Measurements from ENCODE around the gene PDE4D.
"Not testable (repeated sequence)": the region's sequence is repeated elsewhere in the genome, so short reads cannot be mapped to it uniquely, and the experiment has no call there.

Gene PDE4D

DNA sequence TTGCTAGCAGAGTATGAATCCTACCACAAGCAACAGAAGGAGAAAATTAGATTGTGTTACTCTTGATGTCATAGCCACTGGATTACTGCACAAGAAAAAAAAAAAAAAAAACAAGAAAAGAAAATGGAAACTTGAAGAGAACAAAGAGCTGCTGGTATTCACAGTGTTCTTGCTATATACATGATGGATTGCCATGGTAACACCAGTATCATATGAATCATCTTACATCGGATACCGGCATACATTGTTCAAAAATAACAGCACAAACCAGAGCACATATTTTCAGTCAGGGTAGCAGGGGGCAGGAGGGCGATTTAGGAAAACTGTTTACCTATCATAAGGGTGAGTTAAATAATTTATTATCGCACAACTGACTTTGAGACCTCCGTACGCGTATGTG, 472.9 kb downstream of the PDE4D start:
- TF ChIP-seq, protein P1, sequence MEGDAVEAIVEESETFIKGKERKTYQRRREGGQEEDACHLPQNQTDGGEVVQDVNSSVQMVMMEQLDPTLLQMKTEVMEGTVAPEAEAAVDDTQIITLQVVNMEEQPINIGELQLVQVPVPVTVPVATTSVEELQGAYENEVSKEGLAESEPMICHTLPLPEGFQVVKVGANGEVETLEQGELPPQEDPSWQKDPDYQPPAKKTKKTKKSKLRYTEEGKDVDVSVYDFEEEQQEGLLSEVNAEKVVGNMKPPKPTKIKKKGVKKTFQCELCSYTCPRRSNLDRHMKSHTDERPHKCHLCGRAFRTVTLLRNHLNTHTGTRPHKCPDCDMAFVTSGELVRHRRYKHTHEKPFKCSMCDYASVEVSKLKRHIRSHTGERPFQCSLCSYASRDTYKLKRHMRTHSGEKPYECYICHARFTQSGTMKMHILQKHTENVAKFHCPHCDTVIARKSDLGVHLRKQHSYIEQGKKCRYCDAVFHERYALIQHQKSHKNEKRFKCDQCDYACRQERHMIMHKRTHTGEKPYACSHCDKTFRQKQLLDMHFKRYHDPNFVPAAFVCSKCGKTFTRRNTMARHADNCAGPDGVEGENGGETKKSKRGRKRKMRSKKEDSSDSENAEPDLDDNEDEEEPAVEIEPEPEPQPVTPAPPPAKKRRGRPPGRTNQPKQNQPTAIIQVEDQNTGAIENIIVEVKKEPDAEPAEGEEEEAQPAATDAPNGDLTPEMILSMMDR (IDR thresholded peaks at IDR 0.05; ENCODE audit: insufficient read depth, low read length, poor library complexity, severe bottlenecking): no peak
- no peak for DNase-seq (ENCODE audit: extremely low read depth, insufficient read length)

DNA sequence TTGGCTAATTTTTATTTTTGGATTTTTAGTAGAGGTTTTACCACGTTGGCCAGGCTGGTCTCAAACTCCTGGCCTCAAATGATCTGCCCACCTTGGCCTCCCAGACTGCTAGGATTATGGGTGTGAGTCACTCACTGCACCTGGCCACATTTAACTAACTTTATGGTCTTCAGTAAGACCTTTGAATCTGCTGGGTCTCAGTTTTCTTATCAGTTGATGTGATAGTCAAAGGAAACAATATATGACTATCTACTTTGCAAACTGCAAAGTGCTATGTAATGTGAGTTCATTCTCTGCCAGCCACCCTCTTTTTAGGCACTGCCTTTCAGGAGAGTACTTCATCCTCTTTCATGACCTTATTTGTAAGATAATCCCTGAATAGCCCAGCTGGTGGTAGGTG, 474.7 kb downstream of the PDE4D start:
- no peak for DNase-seq (ENCODE audit: extremely low read depth, insufficient read length)
- H3K27me3 ChIP-seq (replicated peaks; ENCODE audit: control insufficient read depth, insufficient read depth, low read length): no peaks in the 10 kb centered on the region
- H3K4me3 ChIP-seq (replicated peaks; ENCODE audit: low read depth, low read length): no peak overlapping the region
- H3K36me3 ChIP-seq (ENCODE audit: control insufficient read depth, insufficient read depth, low read length): no peaks in the 10 kb centered on the region
- TF ChIP-seq, protein P1 (IDR thresholded peaks at IDR 0.05; ENCODE audit: insufficient read depth, low read length, poor library complexity, severe bottlenecking): no peak

More for the DNA sequence above, 472.9 kb downstream of the PDE4D start:
- Histone ChIP-seq H3K36me3 (ENCODE audit: control insufficient read depth, insufficient read depth, low read length) (no peaks in the 10 kb centered on the region), H3K27me3 (replicated peaks; ENCODE audit: control insufficient read depth, insufficient read depth, low read length) (no peaks in the 10 kb centered on the region), H3K4me3 (replicated peaks; ENCODE audit: low read depth, low read length) (no peak overlapping the region)

DNA sequence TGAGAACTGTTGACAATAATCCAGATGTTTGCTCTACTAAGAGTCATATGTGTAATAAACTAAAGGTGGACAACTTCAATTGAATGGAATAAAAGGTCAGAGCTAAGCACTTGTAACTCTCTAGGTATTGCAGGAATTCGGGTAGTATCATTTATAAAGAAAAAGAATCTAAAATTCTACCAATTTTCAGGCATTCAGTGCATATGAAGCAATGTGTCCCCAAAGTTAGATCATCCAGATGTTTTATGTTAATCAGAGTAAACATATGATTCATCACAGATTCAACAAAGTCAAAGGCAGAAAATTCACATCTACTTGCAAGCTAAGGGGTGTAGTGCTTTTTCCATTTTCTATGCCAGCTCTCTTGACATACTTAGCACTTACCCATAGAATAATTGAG, 477.1 kb downstream of the PDE4D start:
- TF ChIP-seq, protein P1 (IDR thresholded peaks at IDR 0.05; ENCODE audit: insufficient read depth, low read length, poor library complexity, severe bottlenecking): no peak
- no peak for DNase-seq (ENCODE audit: extremely low read depth, insufficient read length)
- Histone ChIP-seq H3K4me3 (replicated peaks; ENCODE audit: low read depth, low read length) (no peak overlapping the region), H3K27me3 (replicated peaks; ENCODE audit: control insufficient read depth, insufficient read depth, low read length) (no peaks in the 10 kb centered on the region), H3K36me3 (ENCODE audit: control insufficient read depth, insufficient read depth, low read length) (no peaks in the 10 kb centered on the region)

DNA sequence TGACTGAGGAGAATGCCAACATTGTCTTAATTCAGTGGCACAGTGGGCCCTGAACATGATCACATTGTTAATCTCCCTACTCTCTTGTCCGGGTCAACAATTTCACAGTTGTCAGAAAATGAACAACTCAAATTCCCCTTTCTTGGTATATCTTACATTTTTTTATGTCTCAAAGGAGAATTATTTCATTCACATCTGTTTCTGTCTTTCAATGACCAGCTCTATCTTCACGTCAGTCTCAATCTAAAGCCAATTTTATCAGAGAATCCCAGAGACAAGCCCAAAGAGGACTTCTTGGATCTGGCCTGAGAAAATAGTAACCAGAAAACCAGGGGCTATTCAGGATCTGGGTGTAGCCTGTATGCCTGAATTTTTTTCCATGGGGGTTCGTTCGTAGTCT, 477.5 kb downstream of the PDE4D start:
- H3K4me3 ChIP-seq (replicated peaks; ENCODE audit: low read depth, low read length): no peak overlapping the region
- no peak for DNase-seq (ENCODE audit: extremely low read depth, insufficient read length)
- TF ChIP-seq, protein P1 (IDR thresholded peaks at IDR 0.05; ENCODE audit: insufficient read depth, low read length, poor library complexity, severe bottlenecking): no peak
- no peaks in the 10 kb centered on the region for H3K36me3 ChIP-seq (ENCODE audit: control insufficient read depth, insufficient read depth, low read length)
- H3K27me3 ChIP-seq (replicated peaks; ENCODE audit: control insufficient read depth, insufficient read depth, low read length): no peaks in the 10 kb centered on the region

DNA sequence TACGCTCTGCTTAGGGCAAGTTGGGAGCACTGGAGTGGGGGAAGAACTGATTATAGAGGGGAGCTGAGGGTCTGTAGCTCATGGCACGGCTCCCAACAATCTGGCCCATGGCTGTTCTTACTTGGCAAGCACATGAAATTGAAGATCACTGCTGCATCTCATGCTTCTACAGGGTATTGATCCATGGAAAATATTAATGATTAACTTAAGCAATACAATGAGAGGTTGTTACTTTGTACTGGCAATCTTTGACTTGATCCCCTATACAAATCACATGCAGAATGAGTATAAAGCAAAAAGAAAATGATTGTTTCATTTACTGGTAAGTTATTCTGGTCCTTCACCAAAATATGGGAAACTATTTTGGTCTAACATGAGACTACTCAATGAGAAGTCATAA, 481.1 kb downstream of the PDE4D start:
- DNase-seq (ENCODE audit: extremely low read depth, insufficient read length): no peak
- Histone ChIP-seq H3K27me3 (replicated peaks; ENCODE audit: control insufficient read depth, insufficient read depth, low read length) (no peaks in the 10 kb centered on the region), H3K36me3 (ENCODE audit: control insufficient read depth, insufficient read depth, low read length) (no peaks in the 10 kb centered on the region), H3K4me3 (replicated peaks; ENCODE audit: low read depth, low read length) (no peak overlapping the region)
- TF ChIP-seq, protein P1 (IDR thresholded peaks at IDR 0.05; ENCODE audit: insufficient read depth, low read length, poor library complexity, severe bottlenecking): no peak

DNA sequence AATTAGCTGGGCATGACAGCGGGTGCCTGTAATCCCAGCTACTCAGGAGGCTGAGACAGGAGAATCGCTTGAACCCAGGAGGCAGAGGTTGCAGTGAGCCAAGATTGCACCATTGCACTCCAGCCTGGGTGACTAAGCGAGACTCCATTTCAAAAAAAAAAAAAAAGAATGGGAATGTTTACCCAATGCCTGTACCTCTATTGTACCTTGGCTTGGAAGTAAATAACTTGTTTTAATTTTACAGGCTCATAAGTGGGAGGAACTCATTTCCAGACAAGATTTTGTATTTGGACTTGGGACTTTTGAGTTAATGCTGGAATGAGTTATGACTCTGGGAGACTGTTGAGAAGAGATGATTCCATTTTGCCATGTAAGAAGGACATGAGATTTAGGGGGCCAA, 484.5 kb downstream of the PDE4D start:
- not testable (repeated sequence) for H3K4me3 ChIP-seq (replicated peaks; ENCODE audit: low read depth, low read length); DNase-seq (ENCODE audit: extremely low read depth, insufficient read length); H3K27me3 ChIP-seq (replicated peaks; ENCODE audit: control insufficient read depth, insufficient read depth, low read length); H3K36me3 ChIP-seq (ENCODE audit: control insufficient read depth, insufficient read depth, low read length)
